ENCODE measurements around the gene FKBP15. TPM values are rescaled to one million over a fixed set of nuclear protein-coding genes. Genes with fewer than 3 reads are reported as not detected.

FKBP15 gene
- total and polyA plus RNA-seq, 2 of the 13 experiments (the other 11 are each of a cell fraction or from before 2014, with no cell fraction given): 12.3 to 18.6 TPM

DNA sequence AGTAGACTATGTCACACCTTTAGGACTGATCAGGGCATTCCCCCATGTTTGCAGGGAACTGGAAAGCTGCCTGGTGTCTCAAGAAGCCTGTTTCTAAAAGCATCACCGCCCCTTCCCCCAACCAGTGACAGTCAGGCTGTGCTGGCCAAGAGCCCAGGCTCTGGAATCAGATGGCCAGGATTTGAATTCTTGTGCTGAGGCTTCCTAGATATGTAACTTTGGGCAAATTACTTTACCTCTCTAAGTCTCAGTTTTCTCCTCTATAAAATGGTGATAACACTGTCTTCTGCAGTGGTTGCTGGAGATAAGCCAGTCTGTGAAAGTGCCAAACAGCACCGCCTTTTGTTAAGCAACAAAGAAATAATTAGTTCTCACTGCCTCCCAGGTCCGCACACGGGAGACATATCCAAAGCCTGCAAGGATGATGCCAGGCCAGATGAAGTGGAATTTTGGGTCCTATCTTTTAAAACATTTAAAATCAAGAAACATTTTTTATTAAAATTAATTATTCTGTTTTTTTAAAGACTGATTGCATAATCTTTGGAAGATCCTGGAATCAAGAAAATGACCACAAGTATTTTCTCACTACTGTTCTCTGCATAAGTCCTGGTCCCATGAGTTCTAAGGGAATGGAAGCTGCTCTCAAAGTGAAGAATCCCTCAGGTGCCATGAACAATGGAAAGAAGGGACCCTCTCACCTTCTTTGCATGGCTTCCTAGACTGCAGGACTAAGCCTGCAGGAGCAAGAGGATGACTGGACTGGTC lies 56.4 kb downstream of the FKBP15 start:
- H3K4me2 ChIP-seq (ENCODE audit: low read depth, low read length): no peak overlapping the region
- no peak for FAIRE-seq
- H3K27ac ChIP-seq (ENCODE audit: extremely low read length, insufficient read depth, low read length): no peak overlapping the region
- POLR2A ChIA-PET: no interaction called here
- H3K36me3 ChIP-seq (replicated peaks in 1 of 2; ENCODE audit: control insufficient read depth in 1 of 2, insufficient read depth in 2 of 2, low read length in 2 of 2): peaks cover 32 to 71% of the 10 kb centered on the region in 2 experiments
- H2AFZ ChIP-seq (ENCODE audit: low read length): no peak overlapping the region
- no peak for ATAC-seq
- TF ChIP-seq SIX1 (CRISPR knock-in tag; IDR thresholded peaks at IDR 0.05; ENCODE audit: borderline replicate concordance) (no peak), REL (CRISPR knock-in tag; conservative IDR thresholded peaks at IDR 0.05) (no peak), TBL1XR1 (IDR thresholded peaks at IDR 0.05; ENCODE audit: borderline replicate concordance, low read length, partially characterized antibody) (no peak), ZNF839 (CRISPR knock-in tag; IDR thresholded peaks at IDR 0.05; ENCODE audit: borderline replicate concordance) (no peak)
- TF ChIP-seq, protein P1, sequence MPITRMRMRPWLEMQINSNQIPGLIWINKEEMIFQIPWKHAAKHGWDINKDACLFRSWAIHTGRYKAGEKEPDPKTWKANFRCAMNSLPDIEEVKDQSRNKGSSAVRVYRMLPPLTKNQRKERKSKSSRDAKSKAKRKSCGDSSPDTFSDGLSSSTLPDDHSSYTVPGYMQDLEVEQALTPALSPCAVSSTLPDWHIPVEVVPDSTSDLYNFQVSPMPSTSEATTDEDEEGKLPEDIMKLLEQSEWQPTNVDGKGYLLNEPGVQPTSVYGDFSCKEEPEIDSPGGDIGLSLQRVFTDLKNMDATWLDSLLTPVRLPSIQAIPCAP (CRISPR knock-in tag; IDR thresholded peaks at IDR 0.05; ENCODE audit: low read depth): no peak
- CTCF ChIA-PET (ENCODE audit: low intra/inter-chr PET ratio, low total read pairs): interaction anchor here (0.9 kb wide), 1 partner anchor 11 kb away, joined by 3 read pairs; no protein-coding TSS in a partner anchor
- in situ Hi-C loops (cut with HindIII; ENCODE audit: extremely low pct_ligation_motif_present, low pct_unique_long_range_greater_than_20kb) (no loop called here), intact Hi-C loops (cut with micrococcal nuclease; ENCODE audit: unreplicated experiment) (no loop called here)
- over 99% methylated on average over 4 of the region's 4 CpGs for WGBS (ENCODE audit: low lambda C conversion rate)
- DNase-seq (ENCODE audit: low spot score): no peak
- H3K4me1 ChIP-seq (ENCODE audit: insufficient read depth, low read length): no peaks in the 10 kb centered on the region
- no peak overlapping the region for H3K9ac ChIP-seq (ENCODE audit: insufficient read depth, low read depth, low read length)
- H3K27me3 ChIP-seq (ENCODE audit: control insufficient read depth in 1 of 2, insufficient read depth in 2 of 2, low read length in 2 of 2): no peaks in the 10 kb centered on the region
- no peaks in the 10 kb centered on the region for H4K20me1 ChIP-seq (ENCODE audit: insufficient read depth, low read length)
- H3K4me3 ChIP-seq (replicated peaks in 1 of 3; ENCODE audit: insufficient read depth in 1 of 3, low read depth in 2 of 3, low read length in 3 of 3): no peak overlapping the region
- H3K9me3 ChIP-seq (ENCODE audit: low read length): no peaks in the 10 kb centered on the region
- BruUV-seq (replicated peaks): no TSS peak
- H3K79me2 ChIP-seq (ENCODE audit: insufficient read depth, low read length): no peaks in the 10 kb centered on the region

DNA sequence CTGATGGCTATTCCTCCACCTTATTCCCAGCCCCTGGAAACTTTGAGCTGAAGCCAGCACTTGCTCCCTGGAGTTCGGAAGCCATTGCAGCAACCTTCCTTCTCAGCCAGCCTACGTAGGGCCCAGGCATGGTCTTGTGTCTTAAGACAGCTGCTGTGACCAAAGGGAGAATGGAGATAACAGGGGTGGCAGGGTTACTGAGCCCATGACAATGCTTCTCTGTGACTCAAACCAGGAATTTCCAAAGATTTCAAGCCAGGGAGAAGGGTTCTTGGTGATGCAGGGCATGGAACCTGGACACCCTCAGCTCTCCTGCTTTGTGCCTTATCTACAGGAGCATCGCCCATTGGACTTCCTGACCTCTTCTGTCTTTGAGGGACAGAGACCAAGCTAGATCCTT lies 58.1 kb downstream of the FKBP15 start:
- Histone ChIP-seq H3K36me3 (replicated peaks in 1 of 2; ENCODE audit: control insufficient read depth in 1 of 2, insufficient read depth in 2 of 2, low read length in 2 of 2) (peaks cover 25 to 60% of the 10 kb centered on the region in 2 experiments), H3K27ac (ENCODE audit: extremely low read length, insufficient read depth, low read length) (no peak overlapping the region), H2AFZ (ENCODE audit: low read length) (no peak overlapping the region), H3K4me1 (ENCODE audit: insufficient read depth, low read length) (no peaks in the 10 kb centered on the region), H3K9me3 (ENCODE audit: low read length) (no peaks in the 10 kb centered on the region), H3K27me3 (ENCODE audit: control insufficient read depth in 1 of 2, insufficient read depth in 2 of 2, low read length in 2 of 2) (no peaks in the 10 kb centered on the region), H3K4me2 (ENCODE audit: low read depth, low read length) (no peak overlapping the region), H3K9ac (ENCODE audit: insufficient read depth, low read depth, low read length) (no peak overlapping the region), H4K20me1 (ENCODE audit: insufficient read depth, low read length) (no peaks in the 10 kb centered on the region), H3K79me2 (ENCODE audit: insufficient read depth, low read length) (no peaks in the 10 kb centered on the region), H3K4me3 (replicated peaks in 1 of 3; ENCODE audit: insufficient read depth in 1 of 3, low read depth in 2 of 3, low read length in 3 of 3) (no peak overlapping the region)
- POLR2A ChIA-PET: interaction anchor here (0.9 kb wide), 1 partner anchor 58 kb away, joined by 3 read pairs; the partner anchor contains the start of genes FKBP15 and SLC31A1
- TF ChIP-seq KDM6A (CRISPR knock-in tag; IDR thresholded peaks at IDR 0.05; ENCODE audit: low read depth): no peak
- no peak for TF ChIP-seq KAT7 (CRISPR knock-in tag; IDR thresholded peaks at IDR 0.05; ENCODE audit: borderline replicate concordance)
- no peak for TF ChIP-seq ZBTB21 (CRISPR knock-in tag; IDR thresholded peaks at IDR 0.05)
- TF ChIP-seq ZNF883 (CRISPR knock-in tag; IDR thresholded peaks at IDR 0.05; ENCODE audit: not compliant biosample characterization): no peak
- no peak for TF ChIP-seq SP5 (CRISPR knock-in tag; IDR thresholded peaks at IDR 0.05; ENCODE audit: borderline replicate concordance, low read depth)
- TF ChIP-seq, protein P2, sequence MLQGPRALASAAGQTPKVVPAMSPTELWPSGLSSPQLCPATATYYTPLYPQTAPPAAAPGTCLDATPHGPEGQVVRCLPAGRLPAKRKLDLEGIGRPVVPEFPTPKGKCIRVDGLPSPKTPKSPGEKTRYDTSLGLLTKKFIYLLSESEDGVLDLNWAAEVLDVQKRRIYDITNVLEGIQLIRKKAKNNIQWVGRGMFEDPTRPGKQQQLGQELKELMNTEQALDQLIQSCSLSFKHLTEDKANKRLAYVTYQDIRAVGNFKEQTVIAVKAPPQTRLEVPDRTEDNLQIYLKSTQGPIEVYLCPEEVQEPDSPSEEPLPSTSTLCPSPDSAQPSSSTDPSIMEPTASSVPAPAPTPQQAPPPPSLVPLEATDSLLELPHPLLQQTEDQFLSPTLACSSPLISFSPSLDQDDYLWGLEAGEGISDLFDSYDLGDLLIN (CRISPR knock-in tag; IDR thresholded peaks at IDR 0.05; ENCODE audit: borderline replicate concordance): no peak
- no peak for TF ChIP-seq SMARCC2 (IDR thresholded peaks at IDR 0.05)
- TF ChIP-seq ZBTB7A (CRISPR knock-in tag; IDR thresholded peaks at IDR 0.05): no peak
- TF ChIP-seq, protein P3, sequence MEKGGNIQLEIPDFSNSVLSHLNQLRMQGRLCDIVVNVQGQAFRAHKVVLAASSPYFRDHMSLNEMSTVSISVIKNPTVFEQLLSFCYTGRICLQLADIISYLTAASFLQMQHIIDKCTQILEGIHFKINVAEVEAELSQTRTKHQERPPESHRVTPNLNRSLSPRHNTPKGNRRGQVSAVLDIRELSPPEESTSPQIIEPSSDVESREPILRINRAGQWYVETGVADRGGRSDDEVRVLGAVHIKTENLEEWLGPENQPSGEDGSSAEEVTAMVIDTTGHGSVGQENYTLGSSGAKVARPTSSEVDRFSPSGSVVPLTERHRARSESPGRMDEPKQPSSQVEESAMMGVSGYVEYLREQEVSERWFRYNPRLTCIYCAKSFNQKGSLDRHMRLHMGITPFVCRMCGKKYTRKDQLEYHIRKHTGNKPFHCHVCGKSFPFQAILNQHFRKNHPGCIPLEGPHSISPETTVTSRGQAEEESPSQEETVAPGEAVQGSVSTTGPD (CRISPR knock-in tag; IDR thresholded peaks at IDR 0.05): no peak
- FAIRE-seq (no peak), ATAC-seq (no peak), DNase-seq (ENCODE audit: low spot score) (no peak)
- intact Hi-C loops (cut with micrococcal nuclease; ENCODE audit: unreplicated experiment) (no loop called here), in situ Hi-C loops (cut with HindIII; ENCODE audit: extremely low pct_ligation_motif_present, low pct_unique_long_range_greater_than_20kb) (no loop called here)
- 88% methylated on average over 3 of the region's 3 CpGs for WGBS (ENCODE audit: low lambda C conversion rate)
- CTCF ChIA-PET (ENCODE audit: low intra/inter-chr PET ratio, low total read pairs): no interaction called here
- BruUV-seq (replicated peaks): no TSS peak

All from HepG2 (cell line).